ENCODE data around the gene ATP5F1E. TPM values are rescaled to one million over a fixed set of nuclear protein-coding genes. Genes with fewer than 3 reads are reported as not detected.
A peak's percentile ranks its signal among the peaks of the same experiment; 100 is the strongest.

ATP5F1E gene
- total and polyA plus RNA-seq, 2 donors (not counting 3 experiments of a cell fraction or from before 2014, with no cell fraction given): 29.0 to 107 TPM

DNA sequence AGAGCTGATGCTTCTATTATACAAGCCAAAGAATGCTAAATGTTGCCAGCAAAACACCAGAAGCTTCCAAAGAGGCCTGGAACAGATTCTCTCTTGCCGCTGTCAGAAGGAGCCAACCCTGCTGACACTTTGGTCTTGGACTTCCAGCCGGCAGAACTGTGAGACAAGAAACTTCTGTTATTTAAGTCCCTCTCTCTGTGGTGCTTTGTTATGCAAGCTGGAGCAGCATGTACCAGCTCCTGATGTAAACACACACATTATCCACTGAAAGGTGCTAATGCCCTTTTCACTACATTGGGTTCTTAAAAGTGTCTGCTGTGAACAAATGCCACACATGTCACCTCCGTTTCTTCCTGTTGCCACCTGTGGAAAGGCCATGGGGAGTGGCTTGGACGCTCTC is 36.4 kb upstream of the ATP5F1E start:
- Histone ChIP-seq H4K20me1 (replicated peaks; ENCODE audit: control insufficient read depth, extremely low read depth, insufficient read depth, low read length) (no peaks in the 10 kb centered on the region), H3K27ac (ENCODE audit: insufficient read depth, low read depth, low read length) (no peak overlapping the region), H3K9ac (replicated peaks; ENCODE audit: extremely low read depth, insufficient read depth, low read length) (no peak overlapping the region), H3K27me3 (ENCODE audit: control insufficient read depth in 2 of 2, insufficient read depth in 2 of 2, low read length in 2 of 2) (peaks cover 7 to 37% of the 10 kb centered on the region in 2 experiments), H3K9me1 (replicated peaks; ENCODE audit: control insufficient read depth, extremely low read depth, insufficient read depth, low read length) (no peaks in the 10 kb centered on the region), H3K9me3 (replicated peaks; ENCODE audit: control insufficient read depth, insufficient read depth, low read length) (no peaks in the 10 kb centered on the region), H3K4me2 (ENCODE audit: insufficient read depth, low read length) (no peak overlapping the region), H3K36me3 (ENCODE audit: control insufficient read depth in 2 of 2, extremely low read depth in 1 of 2, insufficient read depth in 2 of 2, low read length in 2 of 2) (no peaks in the 10 kb centered on the region), H2AFZ (ENCODE audit: low read depth, low read length) (no peak overlapping the region), H3K79me2 (ENCODE audit: control insufficient read depth, insufficient read depth, low read length) (no peaks in the 10 kb centered on the region), H3K4me3 (replicated peaks in 1 of 3; ENCODE audit: insufficient read depth in 1 of 3, low read depth in 1 of 3, low read length in 3 of 3) (no peak overlapping the region), H3K4me1 (ENCODE audit: control insufficient read depth, extremely low read depth, insufficient read depth, low read length) (peaks cover 7% of the 10 kb centered on the region)
- BruUV-seq (replicated peaks): no TSS peak
- intact Hi-C loops (cut with micrococcal nuclease) (no loop called here), dilution Hi-C loops (cut with MboI; ENCODE audit: extremely low pct_ligation_motif_present, low sequenced_read_pairs) (no loop called here)
- ChIA-PET CTCF (interaction anchor here (1.0 kb wide), 1 partner anchor 19 kb away, joined by 4 read pairs; no protein-coding TSS in a partner anchor), POLR2A (no interaction called here)
- DNase-seq (ENCODE audit: low read depth, low spot score) (no peak), FAIRE-seq (no peak)
- TF ChIP-seq FOS (IDR thresholded peaks at IDR 0.05; ENCODE audit: borderline replicate concordance, insufficient read depth, low read length): no peak
- no peak for TF ChIP-seq EZH2 (IDR thresholded peaks at IDR 0.05; ENCODE audit: borderline replicate concordance, low read depth, low read length, severe bottlenecking)

DNA sequence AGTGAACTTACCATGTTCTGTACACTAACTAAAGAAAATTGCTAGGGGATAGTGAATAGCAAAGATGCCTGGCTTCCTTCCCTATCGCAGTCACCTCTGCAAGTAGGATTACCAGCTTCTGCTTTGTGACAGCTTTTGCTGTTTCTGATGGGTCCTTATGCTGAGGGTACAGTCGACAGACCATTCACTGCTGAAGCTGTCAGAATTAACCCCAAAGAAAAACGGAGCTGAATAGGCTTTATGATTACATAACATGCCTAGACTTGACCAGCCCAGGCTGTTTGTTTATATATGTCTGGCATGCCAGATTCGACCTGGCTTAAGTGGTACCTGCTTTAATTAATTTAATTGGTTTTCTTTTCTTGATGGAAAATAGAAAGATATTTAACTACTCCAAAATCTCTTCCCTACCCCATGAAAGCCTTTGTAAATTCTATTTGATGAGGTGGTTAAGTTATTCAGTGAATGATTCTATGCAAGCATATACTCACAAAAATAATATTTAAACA is 32.1 kb upstream of the ATP5F1E start:
- TF ChIP-seq, protein P1, sequence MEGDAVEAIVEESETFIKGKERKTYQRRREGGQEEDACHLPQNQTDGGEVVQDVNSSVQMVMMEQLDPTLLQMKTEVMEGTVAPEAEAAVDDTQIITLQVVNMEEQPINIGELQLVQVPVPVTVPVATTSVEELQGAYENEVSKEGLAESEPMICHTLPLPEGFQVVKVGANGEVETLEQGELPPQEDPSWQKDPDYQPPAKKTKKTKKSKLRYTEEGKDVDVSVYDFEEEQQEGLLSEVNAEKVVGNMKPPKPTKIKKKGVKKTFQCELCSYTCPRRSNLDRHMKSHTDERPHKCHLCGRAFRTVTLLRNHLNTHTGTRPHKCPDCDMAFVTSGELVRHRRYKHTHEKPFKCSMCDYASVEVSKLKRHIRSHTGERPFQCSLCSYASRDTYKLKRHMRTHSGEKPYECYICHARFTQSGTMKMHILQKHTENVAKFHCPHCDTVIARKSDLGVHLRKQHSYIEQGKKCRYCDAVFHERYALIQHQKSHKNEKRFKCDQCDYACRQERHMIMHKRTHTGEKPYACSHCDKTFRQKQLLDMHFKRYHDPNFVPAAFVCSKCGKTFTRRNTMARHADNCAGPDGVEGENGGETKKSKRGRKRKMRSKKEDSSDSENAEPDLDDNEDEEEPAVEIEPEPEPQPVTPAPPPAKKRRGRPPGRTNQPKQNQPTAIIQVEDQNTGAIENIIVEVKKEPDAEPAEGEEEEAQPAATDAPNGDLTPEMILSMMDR (IDR thresholded peaks at IDR 0.05; ENCODE audit: extremely low read depth in 1 of 2, insufficient read depth in 1 of 2, low read depth in 1 of 2, low read length in 2 of 2): no peak
- TF ChIP-seq POLR2AphosphoS5 (IDR thresholded peaks at IDR 0.05; ENCODE audit: insufficient read depth, low read depth, low read length) (no peak), JUN (IDR thresholded peaks at IDR 0.05; ENCODE audit: borderline replicate concordance, insufficient read depth, insufficient read length, low read depth) (no peak), GATA2 (IDR thresholded peaks at IDR 0.05; ENCODE audit: insufficient read depth, insufficient read length, low read depth, low read length) (no peak), MYC (IDR thresholded peaks at IDR 0.05; ENCODE audit: low read depth, low read length) (no peak), FOS (IDR thresholded peaks at IDR 0.05; ENCODE audit: borderline replicate concordance, insufficient read depth, low read length) (no peak), POLR2A (IDR thresholded peaks at IDR 0.05; ENCODE audit: low read depth, low read length) (no peak), EZH2 (IDR thresholded peaks at IDR 0.05; ENCODE audit: borderline replicate concordance, low read depth, low read length, severe bottlenecking) (no peak)
- TF ChIP-seq, protein P2, sequence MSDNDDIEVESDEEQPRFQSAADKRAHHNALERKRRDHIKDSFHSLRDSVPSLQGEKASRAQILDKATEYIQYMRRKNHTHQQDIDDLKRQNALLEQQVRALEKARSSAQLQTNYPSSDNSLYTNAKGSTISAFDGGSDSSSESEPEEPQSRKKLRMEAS (IDR thresholded peaks at IDR 0.05; ENCODE audit: insufficient read depth, insufficient read length): no peak
- Histone ChIP-seq H3K9ac (replicated peaks; ENCODE audit: extremely low read depth, insufficient read depth, low read length) (no peak overlapping the region), H3K36me3 (ENCODE audit: control insufficient read depth in 2 of 2, extremely low read depth in 1 of 2, insufficient read depth in 2 of 2, low read length in 2 of 2) (no peaks in the 10 kb centered on the region), H4K20me1 (replicated peaks; ENCODE audit: control insufficient read depth, extremely low read depth, insufficient read depth, low read length) (no peaks in the 10 kb centered on the region), H3K79me2 (ENCODE audit: control insufficient read depth, insufficient read depth, low read length) (no peaks in the 10 kb centered on the region), H3K27ac (ENCODE audit: insufficient read depth, low read depth, low read length) (no peak overlapping the region), H3K4me2 (ENCODE audit: insufficient read depth, low read length) (peak overlapping the region; percentile 86), H3K9me1 (replicated peaks; ENCODE audit: control insufficient read depth, extremely low read depth, insufficient read depth, low read length) (no peaks in the 10 kb centered on the region), H3K4me3 (replicated peaks in 1 of 3; ENCODE audit: insufficient read depth in 1 of 3, low read depth in 1 of 3, low read length in 3 of 3) (no peak overlapping the region), H3K4me1 (ENCODE audit: control insufficient read depth, extremely low read depth, insufficient read depth, low read length) (peaks cover 14% of the 10 kb centered on the region), H3K27me3 (ENCODE audit: control insufficient read depth in 2 of 2, insufficient read depth in 2 of 2, low read length in 2 of 2) (peaks cover 4 to 24% of the 10 kb centered on the region in 2 experiments), H2AFZ (ENCODE audit: low read depth, low read length) (no peak overlapping the region), H3K9me3 (replicated peaks; ENCODE audit: control insufficient read depth, insufficient read depth, low read length) (no peaks in the 10 kb centered on the region)
- intact Hi-C loops (cut with micrococcal nuclease): no loop called here
- no TSS peak for BruUV-seq (replicated peaks)
- dilution Hi-C loops (cut with MboI; ENCODE audit: extremely low pct_ligation_motif_present, low sequenced_read_pairs): no loop called here
- ChIA-PET CTCF (interaction anchor here (0.8 to 2.1 kb wide), 4 partner anchors 8 to 24 kb away, joined by 3 to 10 read pairs (median 4); no protein-coding TSS in a partner anchor), POLR2A (interaction anchor here (0.9 kb wide), 1 partner anchor 21 kb away, joined by 3 read pairs; no protein-coding TSS in a partner anchor)
- FAIRE-seq (no peak), DNase-seq (ENCODE audit: low read depth, low spot score) (no peak)

Data from endothelial cell of umbilical vein (primary cell).